Cardiac septum (tissue), 1 donor: ENCODE measurements around the gene PPP1R9B. TPM values are rescaled to one million over a fixed set of nuclear protein-coding genes. Genes with fewer than 3 reads are reported as not detected.

Experiments
- DNase-seq: peaks from one replicate; pipeline ENCODE4 v3.0.0-alpha.2; 2020; ENCODE audit warnings: low spot score
- intact Hi-C: fragments of 100-400 bp; cut with DNase I; formaldehyde crosslinking; loops from one replicate; pipeline ENCODE4 v1.14.0; 2022
- total RNA-seq: library from RNA; stranded (reverse); fragmentation: NEBNext Ultra II Directional; extraction: Animal tissue kit (Norgen Biotek cat#: 25700); gene quantifications from one replicate; pipeline ENCODE4 v1.2.1, GENCODE V29; 2021
- donor health status: DM: no; HTN: no; CAD: no.

The PPP1R9B gene
- total RNA-seq, 1 donor from 2014 or later = 46.1 TPM

DNA sequence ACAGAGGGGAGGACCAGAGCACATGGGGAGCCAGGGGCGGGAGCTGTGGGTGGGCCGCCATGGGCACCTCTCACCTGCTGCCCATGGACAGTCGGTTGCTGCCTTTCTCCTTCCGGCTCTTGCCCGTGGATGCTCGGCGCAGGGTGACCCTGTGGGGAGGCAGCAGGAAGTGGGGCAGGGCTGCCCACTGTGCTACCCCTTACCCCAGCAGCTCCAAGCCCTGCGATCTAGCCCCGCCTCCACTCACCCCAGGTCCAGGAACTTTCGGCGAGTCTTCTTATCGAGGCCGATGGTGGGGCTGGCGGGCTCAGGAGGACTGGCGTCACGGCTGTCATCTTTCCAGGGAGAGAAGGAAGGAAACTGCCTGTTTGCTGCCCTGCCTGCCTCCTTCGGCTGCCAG lies 34.7 kb downstream of the PPP1R9B start:
- intact Hi-C loops = loop anchor here (5.0 kb wide), 1 partner anchor 47 kb away; no protein-coding TSS in a partner anchor
- DNase-seq = no peak

DNA sequence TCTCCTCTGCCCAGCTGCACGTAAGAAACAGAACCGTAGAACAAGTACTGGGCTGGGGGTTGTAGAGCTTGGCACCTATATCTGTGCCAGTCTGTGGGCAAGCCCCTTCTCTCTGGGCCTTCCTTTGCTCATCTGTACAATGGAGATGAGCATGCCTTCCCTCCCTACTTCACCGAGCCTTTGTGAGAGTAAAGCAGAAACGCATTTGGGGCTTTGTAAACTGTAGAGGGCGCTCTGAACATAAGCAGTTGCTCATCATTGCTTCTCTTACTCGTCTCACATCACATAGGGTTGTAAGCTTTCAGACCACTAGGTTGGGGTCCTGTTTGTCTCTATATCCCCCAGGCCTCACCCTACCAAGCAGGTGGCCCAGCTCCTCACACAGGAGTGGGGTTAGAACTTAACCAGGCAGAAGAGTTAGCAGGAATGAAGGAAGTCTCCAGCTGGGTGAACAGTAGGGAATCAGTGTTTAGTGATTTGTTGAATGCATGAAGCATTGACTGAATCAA lies 35.6 kb downstream of the PPP1R9B start:
- intact Hi-C loops = loop anchor here (5.0 kb wide), 2 partner anchors 32 to 47 kb away; no protein-coding TSS in a partner anchor
- DNase-seq = no peak

DNA sequence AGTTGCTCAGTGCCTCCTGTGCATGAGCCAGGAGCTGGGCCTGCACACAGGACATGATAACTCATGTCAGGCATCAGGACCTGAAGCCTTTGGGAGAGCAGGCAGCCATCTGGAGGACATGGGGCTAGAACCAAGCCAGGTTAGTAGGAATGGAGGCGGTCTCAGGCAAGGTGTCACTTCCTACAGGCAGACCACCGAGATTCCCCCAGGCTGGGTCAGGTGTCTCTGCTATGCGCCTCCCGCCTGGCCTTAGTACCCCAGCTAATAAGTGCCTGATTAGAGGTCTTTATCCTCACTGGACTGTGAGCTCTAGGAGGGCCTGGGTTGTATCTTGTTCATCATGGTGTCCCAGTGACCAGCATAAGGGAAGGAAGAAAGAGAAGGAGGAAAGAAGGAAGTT lies 36.1 kb downstream of the PPP1R9B start:
- DNase-seq = no peak
- intact Hi-C loops = loop anchor here (5.0 kb wide), 1 partner anchor 33 kb away; no protein-coding TSS in a partner anchor

DNA sequence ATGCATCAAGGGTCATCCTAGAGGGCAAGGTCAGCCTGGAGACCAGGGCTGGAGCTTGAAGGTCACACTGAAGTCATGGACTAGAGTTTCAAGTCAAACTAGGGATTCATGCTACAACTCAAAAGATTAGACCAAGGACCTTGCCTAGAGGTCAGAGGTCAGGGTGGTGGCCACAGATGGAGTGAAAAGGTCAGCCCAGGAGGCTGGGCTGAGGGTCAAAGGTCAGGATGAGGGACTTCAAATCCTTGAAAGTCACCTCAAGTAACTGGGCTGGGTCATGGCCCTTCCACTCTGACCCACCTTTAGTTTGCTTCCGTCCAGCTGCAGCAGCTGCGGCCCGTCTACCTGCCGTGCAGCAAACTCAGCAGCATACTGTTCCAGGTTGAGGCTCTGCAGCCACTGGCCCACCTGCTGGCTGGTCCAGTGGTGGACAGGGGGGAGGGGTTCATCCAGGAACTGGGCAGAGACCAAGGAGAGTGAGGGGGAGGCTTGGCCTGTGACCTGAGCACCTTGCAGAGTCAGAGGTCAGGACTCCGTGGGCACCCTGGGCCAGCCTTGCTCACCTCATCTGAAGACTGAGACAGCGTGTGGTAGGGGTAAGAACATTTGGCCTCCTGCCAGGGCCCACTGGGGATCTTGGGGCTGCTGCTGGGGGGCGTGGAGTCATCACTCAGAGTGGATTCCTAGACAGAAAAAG lies 36.7 kb downstream of the PPP1R9B start:
- intact Hi-C loops = loop anchor here (5.0 kb wide), 1 partner anchor 34 kb away; no protein-coding TSS in a partner anchor
- DNase-seq = peak; percentile 77

DNA sequence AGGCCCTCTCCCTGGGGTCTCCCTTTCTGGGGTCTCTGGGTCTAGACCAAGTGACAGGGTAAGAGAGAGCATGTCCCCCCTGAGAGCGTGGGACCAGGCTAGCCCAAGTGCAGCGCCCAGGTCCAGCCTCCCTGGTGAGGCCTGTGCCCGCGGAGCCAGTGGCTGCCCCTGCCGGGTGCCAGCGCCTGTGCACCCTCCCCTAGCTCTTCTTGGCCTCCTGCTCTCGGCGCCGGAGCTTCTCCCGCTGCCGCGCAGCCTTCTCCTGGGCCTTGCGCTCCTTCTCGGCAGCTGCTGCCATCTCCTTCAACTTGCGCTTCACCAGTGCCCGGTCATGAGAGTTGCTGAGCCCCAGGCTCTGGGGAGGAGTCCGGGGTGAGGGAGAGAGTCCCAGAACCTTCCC lies 37.8 kb downstream of the PPP1R9B start:
- DNase-seq = no peak
- intact Hi-C loops = loop anchor here (5.0 kb wide), 1 partner anchor 35 kb away; no protein-coding TSS in a partner anchor

DNA sequence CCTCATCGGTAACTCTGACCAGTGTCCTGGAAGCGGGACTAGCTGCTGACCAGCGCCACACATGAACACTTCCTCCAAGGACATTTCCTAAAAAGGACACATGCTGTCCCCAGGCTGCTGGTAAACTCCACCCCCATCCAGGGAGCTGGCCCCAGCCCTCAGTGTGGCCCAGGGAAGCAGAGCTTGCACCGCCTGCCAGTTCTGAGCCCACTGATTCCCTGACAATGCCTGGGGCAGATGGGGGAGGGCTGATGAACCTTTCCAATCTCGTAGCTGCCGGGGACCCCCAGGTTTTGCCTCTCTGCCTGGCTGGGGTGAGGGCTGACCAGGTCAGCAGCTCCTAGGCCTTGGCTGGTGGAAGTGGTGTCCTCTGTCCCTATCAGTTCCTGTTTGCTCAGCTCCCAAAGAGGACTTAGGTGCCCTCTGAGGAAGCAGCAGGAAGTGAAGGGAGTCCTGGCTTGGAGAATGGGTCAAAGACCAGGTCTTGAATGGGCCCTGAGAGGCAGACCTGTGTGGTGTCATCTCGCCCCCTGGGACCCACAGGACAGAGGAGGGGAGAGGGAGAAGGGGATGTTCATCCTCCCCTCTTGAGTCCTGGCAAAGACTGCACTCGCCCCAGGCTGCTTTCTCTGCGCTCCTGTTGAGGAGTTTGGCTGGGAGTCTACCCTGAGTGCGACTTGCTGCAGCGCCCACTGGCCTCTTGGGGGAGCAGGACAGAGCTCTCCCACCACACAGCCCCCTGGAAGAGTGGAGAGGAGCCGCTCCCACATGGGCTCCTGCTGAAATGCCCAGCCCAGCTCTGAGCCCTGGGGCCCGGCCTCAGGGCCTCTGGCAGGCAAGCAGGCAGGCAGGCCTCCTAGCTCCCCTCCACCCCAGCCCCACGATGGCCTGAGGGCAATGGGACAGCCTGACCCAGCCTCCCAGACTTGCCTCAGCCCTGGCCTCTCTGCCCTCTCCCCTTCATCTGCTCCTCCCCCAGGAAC lies 38.5 kb downstream of the PPP1R9B start:
- intact Hi-C loops = loop anchor here (5.0 kb wide), 1 partner anchor 35 kb away; no protein-coding TSS in a partner anchor

DNA sequence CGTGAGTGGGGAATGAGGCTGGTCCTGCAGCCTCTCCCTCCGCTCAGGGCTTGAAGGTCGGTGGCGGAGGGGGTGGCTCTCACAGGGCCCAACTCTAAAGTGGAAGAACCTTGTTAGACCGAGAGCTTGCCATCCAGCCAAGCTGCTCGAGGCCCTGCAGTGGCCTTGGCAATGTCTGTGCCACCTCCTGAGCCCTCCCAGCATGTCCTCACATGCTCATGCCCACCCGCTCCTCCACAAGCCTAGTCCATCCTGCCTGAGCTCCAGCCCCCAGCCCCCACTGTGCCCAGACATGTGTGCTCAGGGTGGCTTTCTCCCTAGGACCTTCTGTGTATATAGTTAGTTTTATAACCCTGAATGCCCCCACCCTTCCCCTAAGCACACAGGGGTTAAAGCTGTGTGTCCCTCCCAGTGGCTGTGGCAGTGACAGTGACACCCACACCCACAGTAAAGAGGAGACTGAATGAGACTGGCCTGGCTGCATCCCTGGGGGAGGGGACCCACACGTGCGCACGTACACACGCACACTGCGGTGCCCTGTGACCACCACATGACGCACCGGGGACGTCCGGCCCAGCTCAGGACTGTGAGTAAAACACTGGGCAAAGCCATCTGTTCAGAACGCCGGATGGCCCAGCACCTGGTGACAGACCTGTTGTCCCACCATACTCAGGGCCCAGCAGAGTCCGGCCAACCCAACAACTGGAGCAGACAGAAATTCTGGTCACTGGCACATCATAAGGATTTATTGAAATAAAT lies 39.7 kb downstream of the PPP1R9B start:
- intact Hi-C loops = loop anchor here (5.0 kb wide), 1 partner anchor 37 kb away; no protein-coding TSS in a partner anchor
- peak; percentile 86 for DNase-seq

More for the DNA sequence above, 38.5 kb downstream of the PPP1R9B start:
- peak; percentile 88 for DNase-seq

DNA sequence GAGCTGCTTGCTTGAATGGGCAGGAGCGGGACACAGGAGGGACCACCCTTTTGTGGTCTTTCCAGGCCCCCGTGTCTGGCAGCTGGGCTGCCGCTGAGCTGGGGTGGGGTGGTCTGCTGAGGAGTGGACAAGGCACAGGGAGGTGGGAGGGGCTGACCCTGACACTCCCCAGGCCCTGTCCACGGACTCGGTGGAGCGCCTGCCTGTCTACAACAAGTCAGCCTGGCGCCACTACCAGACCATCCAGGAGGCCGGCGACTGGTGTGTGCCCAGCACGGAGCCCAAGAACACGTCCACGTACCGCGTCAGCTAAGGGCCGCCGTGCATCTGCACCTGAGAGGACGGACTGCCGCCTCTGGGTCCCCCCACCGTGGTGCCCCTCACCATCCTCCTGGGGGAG lies 40.7 kb downstream of the PPP1R9B start:
- intact Hi-C loops = loop anchor here (5.0 kb wide), 1 partner anchor 38 kb away; no protein-coding TSS in a partner anchor
- no peak for DNase-seq

DNA sequence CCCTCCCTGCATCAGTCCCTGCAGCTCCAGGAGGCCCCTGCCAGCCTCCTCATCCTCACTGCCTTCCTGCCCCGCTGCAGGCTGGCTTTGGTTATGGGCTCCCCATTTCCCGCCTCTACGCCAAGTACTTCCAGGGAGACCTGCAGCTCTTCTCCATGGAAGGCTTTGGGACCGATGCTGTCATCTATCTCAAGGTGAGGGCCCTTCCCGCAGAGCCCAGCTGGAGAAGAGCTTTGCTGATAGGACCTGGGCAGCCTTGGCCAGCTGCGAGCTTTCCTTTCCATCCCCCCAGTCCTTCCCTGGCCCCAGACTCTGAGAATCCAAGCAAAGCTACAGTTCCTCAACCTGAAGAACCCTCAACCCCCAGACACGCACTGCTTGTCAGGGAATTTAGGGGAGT lies 41.3 kb downstream of the PPP1R9B start:
- DNase-seq = no peak
- intact Hi-C loops = no loop called here

DNA sequence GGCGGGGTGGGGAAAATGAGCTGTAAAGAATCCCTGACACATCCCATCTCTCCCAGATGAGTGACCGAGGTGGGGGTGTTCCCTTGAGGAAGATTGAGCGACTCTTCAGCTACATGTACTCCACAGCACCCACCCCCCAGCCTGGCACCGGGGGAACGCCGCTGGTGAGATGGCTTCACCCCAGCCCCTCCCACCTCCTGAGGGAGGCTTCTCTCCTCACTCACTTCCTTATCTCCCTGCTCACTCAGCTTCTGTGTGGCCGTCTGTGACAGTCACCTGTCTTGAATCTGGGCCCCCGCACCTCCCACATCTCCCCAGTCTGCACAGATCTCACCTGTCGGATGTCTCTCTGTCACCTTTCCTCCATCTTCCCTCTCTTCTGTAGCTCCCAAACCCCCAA lies 41.9 kb downstream of the PPP1R9B start:
- intact Hi-C loops = no loop called here

DNA sequence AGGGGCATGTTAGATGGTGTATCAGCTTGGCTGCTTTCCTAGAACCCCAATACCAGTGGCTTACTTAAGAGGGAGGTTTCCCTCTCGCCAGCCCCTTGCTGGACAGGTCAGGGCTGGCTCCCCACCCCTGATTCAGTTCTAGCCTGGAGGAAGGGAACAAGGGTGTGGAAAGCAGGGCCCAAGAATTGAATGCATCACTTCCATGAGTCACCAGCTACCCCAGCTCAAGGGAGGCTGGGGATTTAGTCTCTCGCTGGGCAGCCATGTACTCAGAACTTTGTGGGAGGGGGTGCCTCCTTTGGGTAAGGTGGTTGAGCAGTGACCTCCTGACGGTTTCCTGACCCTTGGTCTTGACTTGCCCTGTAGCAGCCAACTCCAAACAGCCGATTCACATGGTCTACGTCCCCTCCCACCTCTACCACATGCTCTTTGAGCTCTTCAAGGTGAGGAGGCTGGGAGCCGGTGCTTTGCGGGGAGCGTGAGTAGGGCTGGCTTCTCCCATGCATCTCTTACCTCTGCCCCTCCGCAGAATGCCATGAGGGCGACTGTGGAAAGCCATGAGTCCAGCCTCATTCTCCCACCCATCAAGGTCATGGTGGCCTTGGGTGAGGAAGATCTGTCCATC lies 42.6 kb downstream of the PPP1R9B start:
- intact Hi-C loops = no loop called here
- DNase-seq = no peak

More for the DNA sequence above, 41.9 kb downstream of the PPP1R9B start:
- no peak for DNase-seq

DNA sequence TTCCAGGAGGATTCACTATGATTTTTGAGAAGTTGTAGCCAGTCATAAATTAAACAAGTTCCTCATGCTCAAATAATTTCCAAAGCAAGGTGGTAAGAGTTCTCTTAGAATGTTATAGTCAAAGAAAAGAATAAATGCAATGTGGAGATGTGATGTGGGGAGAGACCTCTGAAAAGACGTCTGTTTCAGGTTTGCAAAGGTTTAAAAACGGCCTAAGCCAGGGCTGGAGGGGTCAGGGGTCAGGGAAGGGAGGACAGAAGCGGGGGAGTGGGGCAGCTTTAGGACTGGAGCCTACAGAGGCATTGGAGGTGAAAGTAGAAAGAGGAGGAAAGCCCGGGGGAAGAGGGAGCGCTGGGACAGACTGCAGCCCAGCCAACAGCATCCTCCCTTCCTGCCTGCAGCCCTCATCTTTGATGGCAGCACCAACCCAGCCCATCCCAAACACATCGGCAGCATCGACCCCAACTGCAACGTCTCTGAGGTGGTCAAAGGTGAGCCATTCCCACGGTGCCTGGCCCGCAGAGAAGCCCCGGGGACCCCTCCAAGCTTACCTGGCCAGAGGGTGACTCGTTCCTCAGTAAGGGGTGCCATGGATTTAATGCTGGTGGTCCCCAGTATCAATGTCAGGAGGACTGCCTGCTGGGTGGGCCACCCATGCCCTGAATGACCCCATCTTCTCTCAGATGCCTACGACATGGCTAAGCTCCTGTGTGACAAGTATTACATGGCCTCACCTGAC lies 43.9 kb downstream of the PPP1R9B start:
- intact Hi-C loops = no loop called here
- DNase-seq = no peak

DNA sequence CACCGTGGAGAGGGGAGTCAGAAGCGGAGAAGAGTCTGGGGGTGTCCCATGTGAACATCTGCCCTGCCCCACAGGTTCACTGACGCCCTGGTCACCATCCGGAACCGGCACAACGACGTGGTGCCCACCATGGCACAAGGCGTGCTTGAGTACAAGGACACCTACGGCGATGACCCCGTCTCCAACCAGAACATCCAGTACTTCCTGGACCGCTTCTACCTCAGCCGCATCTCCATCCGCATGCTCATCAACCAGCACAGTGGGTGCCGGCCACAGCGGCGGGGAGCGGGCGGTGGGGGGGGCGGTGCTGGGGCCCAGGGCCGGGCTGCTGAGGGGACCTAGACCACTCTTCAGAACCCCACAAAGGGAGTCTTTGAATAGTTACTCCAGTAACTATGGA lies 44.7 kb downstream of the PPP1R9B start:
- DNase-seq = no peak
- intact Hi-C loops = no loop called here

DNA sequence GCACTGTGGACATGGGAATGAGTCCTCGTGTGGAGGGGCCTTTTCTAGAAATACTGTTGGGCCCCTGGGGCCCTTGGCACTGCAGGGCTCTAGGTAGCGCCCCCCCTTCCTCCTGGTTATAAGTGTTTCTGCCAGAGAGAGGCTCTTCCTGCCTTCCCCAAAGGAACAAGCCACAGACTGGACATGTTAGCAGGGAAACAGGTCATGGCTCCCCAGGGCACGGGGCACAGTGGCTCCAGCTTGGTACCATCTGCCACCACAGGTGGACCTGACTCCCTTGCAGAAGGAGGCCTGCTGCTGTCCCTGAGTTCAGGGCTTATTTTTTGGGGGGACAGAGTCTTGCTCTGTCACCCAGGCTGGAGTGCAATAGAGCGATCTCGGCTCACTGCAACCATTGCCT lies 46.5 kb downstream of the PPP1R9B start:
- intact Hi-C loops = no loop called here

DNA sequence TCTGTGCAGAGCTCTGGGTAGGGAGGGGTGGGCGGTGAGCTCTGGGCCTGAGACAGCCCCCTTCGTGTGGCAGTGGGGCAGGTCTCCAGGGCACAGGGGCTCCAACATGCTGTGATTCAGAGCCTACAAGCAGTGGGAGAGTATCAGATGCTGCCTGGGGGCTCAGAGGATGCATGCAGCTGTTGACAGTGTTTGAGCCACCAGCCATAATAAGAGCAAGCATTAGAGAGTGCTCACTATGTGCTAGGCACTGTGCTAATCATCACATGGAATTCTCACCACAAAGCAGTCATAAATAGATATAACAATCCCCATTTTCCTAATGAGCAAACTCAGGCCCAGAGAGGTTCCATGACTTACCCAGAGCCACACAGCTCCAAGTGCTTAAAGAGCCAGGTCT lies 47.2 kb downstream of the PPP1R9B start:
- intact Hi-C loops = no loop called here
- no peak for DNase-seq

More for the DNA sequence above, 46.5 kb downstream of the PPP1R9B start:
- DNase-seq = no peak

DNA sequence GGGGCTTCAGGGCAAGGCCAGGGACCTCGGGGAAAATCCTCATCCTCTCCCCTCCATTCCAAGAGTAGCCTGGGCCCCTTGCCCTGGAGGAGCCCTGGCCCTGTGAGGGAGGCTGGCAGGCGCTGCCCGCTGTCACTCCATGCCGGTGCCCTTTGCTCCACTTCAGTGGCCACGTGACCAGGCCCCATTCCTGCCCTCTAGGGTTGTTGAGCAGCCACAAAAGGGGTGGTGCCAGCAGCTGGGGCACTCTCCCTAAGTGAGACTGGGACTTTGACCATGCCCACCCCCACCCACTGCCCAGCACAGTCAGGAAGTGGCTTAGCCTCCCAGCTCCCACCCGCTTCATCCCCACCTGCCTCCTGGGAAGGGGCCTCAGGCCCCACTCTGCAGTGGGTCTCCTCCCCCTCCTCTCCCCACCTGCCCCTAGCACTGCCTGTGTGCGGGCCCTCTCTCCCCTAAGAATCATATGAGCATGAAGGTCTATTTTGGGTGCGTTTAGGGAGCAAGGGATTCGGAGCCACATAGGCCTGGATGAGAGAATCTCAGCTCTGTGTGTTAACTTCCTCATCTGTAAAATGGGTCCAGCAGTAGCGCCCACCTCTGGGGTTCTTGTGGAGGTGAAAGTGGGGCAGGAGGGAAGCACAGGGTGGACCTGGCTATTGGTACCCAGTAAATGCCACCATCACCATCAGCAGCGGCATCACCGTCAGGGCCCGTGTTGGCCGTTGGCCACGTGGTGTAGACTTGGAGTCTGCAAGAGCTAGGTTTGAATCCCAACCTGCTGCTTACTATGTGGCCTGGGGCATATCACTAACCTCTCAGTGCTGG lies 48.1 kb downstream of the PPP1R9B start:
- peak; percentile 92 for DNase-seq
- intact Hi-C loops = no loop called here
